WTC11 (cell line): Measurements from ENCODE around the gene MSI2. TPM values are rescaled to one million over a fixed set of nuclear protein-coding genes. Genes with fewer than 3 reads are reported as not detected.

Experiments used
- ATAC-seq: fragments of 200-7000 bp; cut with Tn5 transposase; 2 replicates; pipeline ENCODE4 v1.10.0; 2021; ENCODE audit warnings: mild to moderate bottlenecking, moderate library complexity
- CTCF ChIA-PET: fragments of 300-600 bp; sonication (Branson Sonifier 250); formaldehyde crosslinking; loops from one replicate; lab custom pipeline; 2021; ENCODE audit warnings: antibody characterized with exemption; lab: Charles Lee
- POLR2A ChIA-PET: fragments of 350-600 bp; sonication (Branson Sonifier 250); formaldehyde crosslinking; loops from one replicate; lab custom pipeline; 2021; ENCODE audit warnings: antibody characterized with exemption; lab: Charles Lee
- DNase-seq: peaks from one replicate; pipeline ENCODE4 v3.0.0; 2021; ENCODE audit warnings: low spot score
- H3K27ac Mint-ChIP-seq: 2 replicates; pipeline ENCODE4 v1.8.0; 2021; ENCODE audit warnings: mixed read lengths
- H3K27me3 Mint-ChIP-seq: 2 replicates; pipeline ENCODE4 v1.8.0; 2021; ENCODE audit warnings: low read depth, mild to moderate bottlenecking, moderate library complexity, mixed read lengths
- H3K36me3 Mint-ChIP-seq: 2 replicates; pipeline ENCODE4 v1.8.0; 2021; ENCODE audit warnings: mixed read lengths
- H3K4me1 Mint-ChIP-seq: 2 replicates; pipeline ENCODE4 v1.8.0; 2022; ENCODE audit warnings: mixed read lengths
- H3K4me3 Mint-ChIP-seq: 2 replicates; pipeline ENCODE4 v1.8.0; 2021; ENCODE audit warnings: mild to moderate bottlenecking, moderate library complexity, mixed read lengths
- H3K9me3 Mint-ChIP-seq: 2 replicates; pipeline ENCODE4 v1.8.0; 2021; ENCODE audit warnings: mixed read lengths
- ATF1 ChIP-seq: sonication (generic); formaldehyde crosslinking; IDR thresholded peaks from 2 replicates; pipeline ENCODE4 v1.8.1; 2023; ENCODE audit warnings: mild to moderate bottlenecking, moderate library complexity, missing genetic modification reagents
- CREB1 ChIP-seq: sonication (generic); formaldehyde crosslinking; IDR thresholded peaks from 2 replicates; pipeline ENCODE4 v1.8.0; 2023; ENCODE audit warnings: mild to moderate bottlenecking, missing genetic modification reagents
- EMX1 ChIP-seq: fragments of 250-450 bp; sonication (Bioruptor Pico); IDR thresholded peaks from 2 replicates; pipeline ENCODE4 v1.8.0; 2021; ENCODE audit warnings: mild to moderate bottlenecking
- FOXK1 ChIP-seq: sonication (generic); formaldehyde crosslinking; IDR thresholded peaks from 2 replicates; pipeline ENCODE4 v1.8.0; 2022; ENCODE audit warnings: mild to moderate bottlenecking, moderate library complexity, missing genetic modification reagents
- GABPB1 ChIP-seq: sonication (generic); formaldehyde crosslinking; IDR thresholded peaks from 2 replicates; pipeline ENCODE4 v1.8.1; 2023; ENCODE audit warnings: mild to moderate bottlenecking, missing genetic modification reagents
- JUN ChIP-seq: sonication (generic); formaldehyde crosslinking; IDR thresholded peaks from 2 replicates; pipeline ENCODE4 v1.8.0; 2023; ENCODE audit warnings: mild to moderate bottlenecking, missing genetic modification reagents
- MXD4 ChIP-seq: fragments of 250-450 bp; sonication (Bioruptor Pico); IDR thresholded peaks from 2 replicates; pipeline ENCODE4 v1.8.0; 2021; ENCODE audit warnings: mild to moderate bottlenecking, moderate library complexity, borderline replicate concordance
- NR3C1 ChIP-seq: sonication (generic); formaldehyde crosslinking; conservative IDR thresholded peaks from 2 replicates; pipeline ENCODE4 v1.8.1; 2023; ENCODE audit warnings: low read depth, mild to moderate bottlenecking, missing genetic modification reagents
- RELA ChIP-seq: sonication (generic); formaldehyde crosslinking; IDR thresholded peaks from 2 replicates; pipeline ENCODE4 v1.8.1; 2022; ENCODE audit warnings: missing genetic modification reagents, mild to moderate bottlenecking, borderline replicate concordance
- ZBTB21 ChIP-seq: sonication (generic); formaldehyde crosslinking; IDR thresholded peaks from 2 replicates; pipeline ENCODE4 v1.8.1; 2023; ENCODE audit warnings: mild to moderate bottlenecking, missing genetic modification reagents, borderline replicate concordance
- ZNF219 ChIP-seq: sonication (generic); formaldehyde crosslinking; IDR thresholded peaks from 2 replicates; pipeline ENCODE4 v1.8.0; 2023; ENCODE audit warnings: missing genetic modification reagents, mild to moderate bottlenecking, borderline replicate concordance
- ZNF416 ChIP-seq: fragments of 250-450 bp; sonication (Bioruptor Pico); IDR thresholded peaks from 2 replicates; pipeline ENCODE4 v1.9.0; 2021; ENCODE audit warnings: mild to moderate bottlenecking, inconsistent platforms
- total RNA-seq: library from RNA; stranded (reverse); gene quantifications from 3 replicates; pipeline ENCODE4 v1.2.3, GENCODE V29; 2021
- TF ChIP-seq, protein P1 (sequence below): sonication (generic); formaldehyde crosslinking; IDR thresholded peaks from 2 replicates; pipeline ENCODE4 v1.8.1; 2022; ENCODE audit warnings: mild to moderate bottlenecking, missing genetic modification reagents, moderate library complexity, borderline replicate concordance
- TF ChIP-seq, protein P2 (sequence below): sonication (generic); formaldehyde crosslinking; IDR thresholded peaks from 2 replicates; pipeline ENCODE4 v1.8.0; 2022; ENCODE audit warnings: missing genetic modification reagents
- TF ChIP-seq, protein P3 (sequence below): sonication (generic); formaldehyde crosslinking; conservative IDR thresholded peaks from 2 replicates; pipeline ENCODE4 v1.8.1; 2022; ENCODE audit warnings: mild to moderate bottlenecking, missing genetic modification reagents
- TF ChIP-seq, protein P4 (sequence below): fragments of 250-450 bp; sonication (Bioruptor Pico); IDR thresholded peaks from 2 replicates; pipeline ENCODE4 v1.8.0; 2021; ENCODE audit warnings: mild to moderate bottlenecking

MSI2 gene
- total RNA-seq, 1 experiment from 2014 or later, result 82.1 TPM

DNA sequence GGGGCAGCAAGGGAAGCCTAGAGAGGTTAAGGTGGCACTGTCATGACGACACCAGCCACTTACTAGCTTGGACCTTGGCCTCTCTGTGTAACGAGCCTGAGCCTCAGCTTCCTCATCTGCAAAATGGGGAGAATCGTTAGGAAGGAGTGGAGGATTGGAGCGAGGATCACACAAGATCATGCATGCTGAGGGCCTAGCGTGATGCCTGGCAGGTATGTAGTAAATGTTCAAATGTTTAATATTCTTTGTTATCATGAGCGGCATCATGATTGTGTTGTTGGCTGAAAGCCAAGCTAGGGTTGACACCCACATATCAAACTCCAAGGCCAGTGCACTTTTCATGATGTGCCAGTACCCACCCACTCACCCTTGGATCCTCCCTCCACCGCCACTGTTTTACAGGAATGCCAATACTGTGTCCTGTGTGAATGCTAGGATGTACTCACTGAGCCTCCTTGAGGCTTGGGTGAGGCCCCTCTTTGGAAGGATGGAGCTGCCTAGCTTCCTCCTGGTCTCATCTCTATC lies 192.5 kb downstream of the MSI2 start (continued):
- TF ChIP-seq, protein P1, sequence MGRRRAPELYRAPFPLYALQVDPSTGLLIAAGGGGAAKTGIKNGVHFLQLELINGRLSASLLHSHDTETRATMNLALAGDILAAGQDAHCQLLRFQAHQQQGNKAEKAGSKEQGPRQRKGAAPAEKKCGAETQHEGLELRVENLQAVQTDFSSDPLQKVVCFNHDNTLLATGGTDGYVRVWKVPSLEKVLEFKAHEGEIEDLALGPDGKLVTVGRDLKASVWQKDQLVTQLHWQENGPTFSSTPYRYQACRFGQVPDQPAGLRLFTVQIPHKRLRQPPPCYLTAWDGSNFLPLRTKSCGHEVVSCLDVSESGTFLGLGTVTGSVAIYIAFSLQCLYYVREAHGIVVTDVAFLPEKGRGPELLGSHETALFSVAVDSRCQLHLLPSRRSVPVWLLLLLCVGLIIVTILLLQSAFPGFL, result no peak

DNA sequence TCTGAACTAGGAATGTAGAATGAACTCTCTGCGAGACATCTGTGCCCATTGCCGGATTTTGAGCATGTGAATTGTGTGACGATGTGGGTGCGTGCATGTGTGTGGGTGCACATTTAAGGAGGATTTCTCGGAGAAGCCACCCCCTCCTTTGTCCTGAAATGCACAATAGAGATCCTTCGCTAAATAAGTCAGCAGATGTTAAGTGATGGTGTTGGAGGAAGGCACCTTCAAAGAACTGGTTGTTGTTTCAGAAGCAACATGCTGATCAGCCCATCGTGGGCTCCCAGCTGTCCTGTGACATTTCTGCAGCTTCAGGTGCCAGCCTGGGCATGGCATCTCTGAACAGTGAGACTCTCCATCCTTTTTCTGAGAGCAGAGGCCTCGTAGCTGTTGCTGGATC lies 194.9 kb downstream of the MSI2 start:
- ChIA-PET POLR2A (no interaction called here), CTCF (interaction anchor here (0.6 to 2.1 kb wide), 3 partner anchors 11 to 208 kb away, joined by 3 to 8 read pairs (median 3); no protein-coding TSS in a partner anchor)
- DNase-seq (no peak), ATAC-seq (no peak)
- Mint-ChIP-seq H3K27ac (0 out of 2 replicates have a peak overlapping the region, but pooled peaks have one; percentile 4), H3K36me3 (no peaks in the 10 kb centered on the region; the same call in 1 of the 2 replicates), H3K27me3 (no peaks in the 10 kb centered on the region), H3K9me3 (no peaks in the 10 kb centered on the region), H3K4me1 (peaks cover 16% of the 10 kb centered on the region), H3K4me3 (no peak overlapping the region)
- TF ChIP-seq ZNF416 (CRISPR knock-in tag) (no peak), FOXK1 (CRISPR knock-in tag) (no peak), NR3C1 (CRISPR knock-in tag) (no peak), CREB1 (no peak), ZNF219 (CRISPR knock-in tag) (no peak), RELA (CRISPR knock-in tag) (no peak), JUN (CRISPR knock-in tag) (no peak), MXD4 (CRISPR knock-in tag) (no peak), GABPB1 (CRISPR knock-in tag) (no peak), EMX1 (no peak), ZBTB21 (CRISPR knock-in tag) (no peak)
- TF ChIP-seq, protein P2, sequence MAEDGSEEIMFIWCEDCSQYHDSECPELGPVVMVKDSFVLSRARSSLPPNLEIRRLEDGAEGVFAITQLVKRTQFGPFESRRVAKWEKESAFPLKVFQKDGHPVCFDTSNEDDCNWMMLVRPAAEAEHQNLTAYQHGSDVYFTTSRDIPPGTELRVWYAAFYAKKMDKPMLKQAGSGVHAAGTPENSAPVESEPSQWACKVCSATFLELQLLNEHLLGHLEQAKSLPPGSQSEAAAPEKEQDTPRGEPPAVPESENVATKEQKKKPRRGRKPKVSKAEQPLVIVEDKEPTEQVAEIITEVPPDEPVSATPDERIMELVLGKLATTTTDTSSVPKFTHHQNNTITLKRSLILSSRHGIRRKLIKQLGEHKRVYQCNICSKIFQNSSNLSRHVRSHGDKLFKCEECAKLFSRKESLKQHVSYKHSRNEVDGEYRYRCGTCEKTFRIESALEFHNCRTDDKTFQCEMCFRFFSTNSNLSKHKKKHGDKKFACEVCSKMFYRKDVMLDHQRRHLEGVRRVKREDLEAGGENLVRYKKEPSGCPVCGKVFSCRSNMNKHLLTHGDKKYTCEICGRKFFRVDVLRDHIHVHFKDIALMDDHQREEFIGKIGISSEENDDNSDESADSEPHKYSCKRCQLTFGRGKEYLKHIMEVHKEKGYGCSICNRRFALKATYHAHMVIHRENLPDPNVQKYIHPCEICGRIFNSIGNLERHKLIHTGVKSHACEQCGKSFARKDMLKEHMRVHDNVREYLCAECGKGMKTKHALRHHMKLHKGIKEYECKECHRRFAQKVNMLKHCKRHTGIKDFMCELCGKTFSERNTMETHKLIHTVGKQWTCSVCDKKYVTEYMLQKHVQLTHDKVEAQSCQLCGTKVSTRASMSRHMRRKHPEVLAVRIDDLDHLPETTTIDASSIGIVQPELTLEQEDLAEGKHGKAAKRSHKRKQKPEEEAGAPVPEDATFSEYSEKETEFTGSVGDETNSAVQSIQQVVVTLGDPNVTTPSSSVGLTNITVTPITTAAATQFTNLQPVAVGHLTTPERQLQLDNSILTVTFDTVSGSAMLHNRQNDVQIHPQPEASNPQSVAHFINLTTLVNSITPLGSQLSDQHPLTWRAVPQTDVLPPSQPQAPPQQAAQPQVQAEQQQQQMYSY, result no peak
- TF ChIP-seq, protein P3, sequence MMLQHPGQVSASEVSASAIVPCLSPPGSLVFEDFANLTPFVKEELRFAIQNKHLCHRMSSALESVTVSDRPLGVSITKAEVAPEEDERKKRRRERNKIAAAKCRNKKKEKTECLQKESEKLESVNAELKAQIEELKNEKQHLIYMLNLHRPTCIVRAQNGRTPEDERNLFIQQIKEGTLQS (CRISPR knock-in tag), result no peak
- TF ChIP-seq, protein P4, sequence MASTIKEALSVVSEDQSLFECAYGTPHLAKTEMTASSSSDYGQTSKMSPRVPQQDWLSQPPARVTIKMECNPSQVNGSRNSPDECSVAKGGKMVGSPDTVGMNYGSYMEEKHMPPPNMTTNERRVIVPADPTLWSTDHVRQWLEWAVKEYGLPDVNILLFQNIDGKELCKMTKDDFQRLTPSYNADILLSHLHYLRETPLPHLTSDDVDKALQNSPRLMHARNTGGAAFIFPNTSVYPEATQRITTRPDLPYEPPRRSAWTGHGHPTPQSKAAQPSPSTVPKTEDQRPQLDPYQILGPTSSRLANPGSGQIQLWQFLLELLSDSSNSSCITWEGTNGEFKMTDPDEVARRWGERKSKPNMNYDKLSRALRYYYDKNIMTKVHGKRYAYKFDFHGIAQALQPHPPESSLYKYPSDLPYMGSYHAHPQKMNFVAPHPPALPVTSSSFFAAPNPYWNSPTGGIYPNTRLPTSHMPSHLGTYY, result no peak

DNA sequence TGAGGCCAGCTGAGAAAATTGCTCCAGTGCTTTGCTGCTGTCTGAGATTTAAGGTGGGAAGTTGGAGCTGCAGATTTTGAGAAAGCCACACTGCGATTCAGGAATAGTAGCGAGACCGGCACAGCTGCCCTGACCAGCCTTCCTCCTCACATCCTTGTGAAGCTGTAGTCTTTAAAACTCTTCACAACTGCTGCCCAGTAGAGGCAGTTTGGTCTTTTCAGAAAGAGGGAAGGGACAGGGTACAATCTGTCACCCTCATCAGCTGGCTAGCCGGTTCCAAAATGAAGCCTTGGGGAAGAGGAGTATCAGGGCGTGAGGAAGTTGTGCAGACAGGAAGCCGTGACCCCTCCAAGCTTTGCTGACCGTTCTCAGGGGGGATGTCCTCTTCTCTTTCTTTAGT lies 195.3 kb downstream of the MSI2 start:
- Mint-ChIP-seq H3K36me3 (no peaks in the 10 kb centered on the region; the same call in 1 of the 2 replicates), H3K4me1 (peaks cover 16% of the 10 kb centered on the region), H3K4me3 (no peak overlapping the region)

More for the DNA sequence above, 195.3 kb downstream of the MSI2 start:
- ATAC-seq, result no peak
- ChIA-PET CTCF (interaction anchor here (1.4 to 2.1 kb wide), 2 partner anchors 11 to 208 kb away, joined by 3 to 8 read pairs; no protein-coding TSS in a partner anchor), POLR2A (no interaction called here)
- no peaks in the 10 kb centered on the region for H3K9me3 Mint-ChIP-seq
- no peak for DNase-seq
- H3K27ac Mint-ChIP-seq, result no peak overlapping the region
- no peak for TF ChIP-seq ATF1 (CRISPR knock-in tag)
- no peaks in the 10 kb centered on the region for H3K27me3 Mint-ChIP-seq
